Activated B cell treated with CpG ODN at 0.5 μM for 24 hours (primary cell): ENCODE results near the gene RAB7B. TPM values are rescaled to one million over a fixed set of nuclear protein-coding genes. Genes with fewer than 3 reads are reported as not detected.

ENCODE experiments used
- ATAC-seq: fragments of 200-7000 bp; cut with Tn5 transposase; one replicate; pipeline ENCODE4 v1.10.0; 2021; ENCODE audit warnings: low read depth, mild to moderate bottlenecking, moderate library complexity
- CTCF ChIA-PET: fragments of 350-600 bp; sonication (Branson Sonifier 250); formaldehyde crosslinking; loops from one replicate; lab custom pipeline; 2021; ENCODE audit warnings: antibody characterized with exemption; lab: Charles Lee
- POLR2A ChIA-PET: fragments of 350-600 bp; sonication (Branson Sonifier 250); formaldehyde crosslinking; loops from one replicate; lab custom pipeline; 2021; ENCODE audit warnings: antibody characterized with exemption; lab: Charles Lee
- DNase-seq: peaks from one replicate; pipeline ENCODE4 v3.0.0; 2022
- H3K27ac Mint-ChIP-seq: one replicate; pipeline ENCODE4 v1.8.0; 2020; ENCODE audit warnings: mixed read lengths
- H3K27me3 Mint-ChIP-seq: one replicate; pipeline ENCODE4 v1.8.0; 2021; ENCODE audit warnings: mixed read lengths
- H3K36me3 Mint-ChIP-seq: one replicate; pipeline ENCODE4 v1.8.0; 2021; ENCODE audit warnings: low read depth, mixed read lengths
- H3K4me1 Mint-ChIP-seq: one replicate; pipeline ENCODE4 v1.8.0; 2021; ENCODE audit warnings: mixed read lengths
- H3K4me3 Mint-ChIP-seq: one replicate; pipeline ENCODE4 v1.8.0; 2020; ENCODE audit warnings: mild to moderate bottlenecking, mixed read lengths
- H3K9me3 Mint-ChIP-seq: one replicate; pipeline ENCODE4 v1.8.0; 2020; ENCODE audit warnings: mixed read lengths
- intact Hi-C: fragments of 100-400 bp; cut with micrococcal nuclease; formaldehyde crosslinking; loops from one replicate; pipeline ENCODE4 v1.15.1; 2024
- total RNA-seq: library from RNA; stranded (reverse); gene quantifications from 2 replicates; pipeline ENCODE4 v1.2.3, GENCODE V29; 2022
- TF ChIP-seq, protein P1 (sequence below): fragments of 200-600 bp; IDR thresholded peaks from one replicate; pipeline ENCODE4 v1.8.0; 2022; ENCODE audit warnings: antibody characterized with exemption, mild to moderate bottlenecking

The RAB7B gene
- total RNA-seq, 1 donor from 2014 or later: not detected

DNA sequence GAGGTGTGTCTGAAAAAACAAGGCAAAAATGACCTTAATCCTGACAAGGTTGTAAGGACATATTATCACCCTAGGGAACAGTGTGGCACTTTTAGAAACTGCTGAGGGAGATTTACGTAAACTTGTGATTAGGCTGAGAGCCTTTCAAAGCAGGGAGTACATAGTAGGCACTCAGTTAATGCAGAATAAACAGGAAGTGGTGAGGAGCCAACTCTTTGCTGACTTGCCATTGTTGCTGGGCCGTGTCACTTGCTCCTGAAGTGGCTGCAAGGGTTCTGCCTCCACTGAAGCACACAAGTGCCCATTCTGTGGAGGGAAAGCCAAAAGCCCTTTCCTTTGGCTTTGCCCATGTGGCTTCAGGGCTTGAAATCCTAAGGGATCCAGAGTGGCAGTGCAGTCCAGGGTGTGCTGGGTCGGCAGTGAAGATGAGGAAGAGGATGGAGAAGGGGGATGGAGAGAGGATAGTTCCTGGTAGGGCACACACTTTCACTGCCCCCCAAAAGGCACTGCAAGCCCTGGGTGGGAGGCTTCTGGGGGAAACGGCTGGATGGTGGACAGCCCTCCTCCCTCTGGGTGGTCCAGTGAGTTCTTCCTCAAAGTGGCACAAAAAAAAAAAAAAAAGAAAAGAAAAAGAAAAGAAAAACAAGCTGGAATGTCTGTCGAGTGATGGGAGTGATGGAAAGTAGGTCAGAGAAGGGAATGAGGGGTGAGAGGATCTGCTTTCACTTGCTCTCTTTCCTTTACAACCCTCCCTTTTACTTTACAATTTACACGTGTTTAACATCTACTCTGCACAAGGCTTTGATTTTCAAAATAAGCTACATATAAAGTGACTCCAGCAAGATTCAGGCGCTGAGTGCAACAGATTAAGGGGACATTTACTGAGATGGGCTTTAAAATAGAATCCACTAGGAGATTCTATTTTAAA is 36.1 kb upstream of the RAB7B start:
- Mint-ChIP-seq H3K9me3 (no peaks in the 10 kb centered on the region), H3K36me3 (peaks cover 38% of the 10 kb centered on the region), H3K27me3 (no peaks in the 10 kb centered on the region), H3K4me3 (peak overlapping the region; percentile 55), H3K27ac (peak overlapping the region; percentile 86), H3K4me1 (peaks cover 91% of the 10 kb centered on the region)
- DNase-seq (no peak), ATAC-seq (no peak)
- ChIA-PET CTCF (interaction anchor here (1.8 to 1.9 kb wide), 2 partner anchors 8 to 247 kb away, joined by 4 to 7 read pairs; no protein-coding TSS in a partner anchor), POLR2A (interaction anchor here (0.6 to 6.9 kb wide), 10 partner anchors 9 to 651 kb away, joined by 3 to 101 read pairs (median 4); no protein-coding TSS in a partner anchor)
- intact Hi-C loops: loop anchor here (1.0 kb wide), 1 partner anchor 9 kb away; no protein-coding TSS in a partner anchor
- TF ChIP-seq, protein P1, sequence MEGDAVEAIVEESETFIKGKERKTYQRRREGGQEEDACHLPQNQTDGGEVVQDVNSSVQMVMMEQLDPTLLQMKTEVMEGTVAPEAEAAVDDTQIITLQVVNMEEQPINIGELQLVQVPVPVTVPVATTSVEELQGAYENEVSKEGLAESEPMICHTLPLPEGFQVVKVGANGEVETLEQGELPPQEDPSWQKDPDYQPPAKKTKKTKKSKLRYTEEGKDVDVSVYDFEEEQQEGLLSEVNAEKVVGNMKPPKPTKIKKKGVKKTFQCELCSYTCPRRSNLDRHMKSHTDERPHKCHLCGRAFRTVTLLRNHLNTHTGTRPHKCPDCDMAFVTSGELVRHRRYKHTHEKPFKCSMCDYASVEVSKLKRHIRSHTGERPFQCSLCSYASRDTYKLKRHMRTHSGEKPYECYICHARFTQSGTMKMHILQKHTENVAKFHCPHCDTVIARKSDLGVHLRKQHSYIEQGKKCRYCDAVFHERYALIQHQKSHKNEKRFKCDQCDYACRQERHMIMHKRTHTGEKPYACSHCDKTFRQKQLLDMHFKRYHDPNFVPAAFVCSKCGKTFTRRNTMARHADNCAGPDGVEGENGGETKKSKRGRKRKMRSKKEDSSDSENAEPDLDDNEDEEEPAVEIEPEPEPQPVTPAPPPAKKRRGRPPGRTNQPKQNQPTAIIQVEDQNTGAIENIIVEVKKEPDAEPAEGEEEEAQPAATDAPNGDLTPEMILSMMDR: no peak

DNA sequence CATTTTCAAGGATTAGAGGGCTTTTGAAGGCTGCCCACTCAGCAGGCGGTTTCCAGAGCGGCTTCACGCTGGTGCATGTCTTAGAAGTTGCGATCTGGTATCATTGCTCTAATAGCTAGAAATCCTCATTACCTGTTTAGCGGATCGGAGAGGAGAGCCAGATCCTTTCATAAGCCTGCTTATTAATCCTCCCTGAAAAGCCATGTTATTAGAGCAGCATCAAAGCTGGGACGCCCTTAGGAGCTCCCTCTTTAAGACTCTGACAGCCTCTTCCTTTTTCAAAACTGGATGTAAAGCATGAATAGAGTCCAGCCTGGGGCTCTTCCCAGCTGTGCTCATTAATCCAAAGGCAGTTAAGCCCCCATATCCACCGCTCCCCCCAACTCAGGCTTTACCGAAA is 34.4 kb upstream of the RAB7B start:
- peaks cover 96% of the 10 kb centered on the region for H3K4me1 Mint-ChIP-seq
- no peak for DNase-seq
- CTCF ChIA-PET: interaction anchor here (1.0 to 1.8 kb wide), 5 partner anchors 13 to 246 kb away, joined by 3 to 9 read pairs (median 4); no protein-coding TSS in a partner anchor
- no peak for ATAC-seq
- intact Hi-C loops: loop anchor here (1.0 kb wide), 1 partner anchor 13 kb away; no protein-coding TSS in a partner anchor
- TF ChIP-seq, protein P1: no peak
- no peaks in the 10 kb centered on the region for H3K9me3 Mint-ChIP-seq
- peak overlapping the region; percentile 90 for H3K27ac Mint-ChIP-seq
- H3K4me3 Mint-ChIP-seq: peak overlapping the region; percentile 92
- POLR2A ChIA-PET: interaction anchor here (0.8 to 6.9 kb wide), 11 partner anchors 9 to 884 kb away, joined by 3 to 101 read pairs (median 5); partner anchors contain the start of genes FCMR and RAB29
- H3K27me3 Mint-ChIP-seq: no peaks in the 10 kb centered on the region
- peaks cover 33% of the 10 kb centered on the region for H3K36me3 Mint-ChIP-seq

DNA sequence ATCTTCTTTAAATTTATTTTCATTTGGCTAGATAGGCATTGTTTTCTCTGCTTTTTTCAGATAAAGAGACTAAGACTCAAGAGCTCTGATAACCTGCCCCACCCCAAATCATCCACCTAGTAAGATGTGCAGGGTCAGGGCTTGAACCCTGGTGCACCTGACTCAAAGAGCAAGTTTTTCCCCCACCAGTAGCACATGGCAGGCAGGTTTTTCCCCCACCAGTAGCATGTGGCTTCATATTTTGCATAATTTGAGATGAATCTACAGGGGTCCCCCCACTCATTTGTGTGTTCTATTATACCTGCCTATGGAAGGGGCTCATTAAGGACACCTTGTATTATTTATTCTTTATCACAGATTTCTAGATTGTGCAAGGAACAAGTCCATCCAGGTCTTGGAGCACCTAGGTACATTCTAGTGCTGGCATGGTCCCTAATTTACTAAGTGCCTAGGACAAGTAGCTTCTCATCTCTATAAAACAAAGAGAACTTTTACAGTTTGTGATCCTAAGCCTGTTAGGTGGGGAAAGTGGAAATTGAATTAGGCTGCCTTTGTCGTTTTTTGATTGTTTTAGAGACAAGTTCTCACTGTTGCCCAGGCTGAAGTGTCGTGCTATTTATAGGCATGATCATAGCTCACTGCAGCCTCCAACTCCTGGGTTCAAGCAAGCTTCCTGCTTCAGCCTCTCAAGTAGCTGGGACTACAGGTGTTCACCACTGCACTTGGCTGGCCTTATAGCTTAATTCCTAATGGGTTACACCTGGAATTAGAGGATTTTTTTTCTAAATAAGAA is 33.7 kb upstream of the RAB7B start:
- DNase-seq (no peak), ATAC-seq (peak; percentile 53)
- peaks cover 96% of the 10 kb centered on the region for H3K4me1 Mint-ChIP-seq
- no peaks in the 10 kb centered on the region for H3K27me3 Mint-ChIP-seq
- peaks cover 34% of the 10 kb centered on the region for H3K36me3 Mint-ChIP-seq
- peak overlapping the region; percentile 92 for H3K4me3 Mint-ChIP-seq
- TF ChIP-seq, protein P1: no peak
- H3K9me3 Mint-ChIP-seq: no peaks in the 10 kb centered on the region
- CTCF ChIA-PET: interaction anchor here (1.0 to 1.8 kb wide), 6 partner anchors 11 to 245 kb away, joined by 3 to 9 read pairs (median 4); no protein-coding TSS in a partner anchor
- H3K27ac Mint-ChIP-seq: peak overlapping the region; percentile 90
- POLR2A ChIA-PET: interaction anchor here (0.6 to 6.9 kb wide), 14 partner anchors 10 to 885 kb away, joined by 3 to 101 read pairs (median 6); partner anchors contain the start of genes FCMR and RAB29
- intact Hi-C loops: loop anchor here (1.0 kb wide), 1 partner anchor 13 kb away; no protein-coding TSS in a partner anchor

DNA sequence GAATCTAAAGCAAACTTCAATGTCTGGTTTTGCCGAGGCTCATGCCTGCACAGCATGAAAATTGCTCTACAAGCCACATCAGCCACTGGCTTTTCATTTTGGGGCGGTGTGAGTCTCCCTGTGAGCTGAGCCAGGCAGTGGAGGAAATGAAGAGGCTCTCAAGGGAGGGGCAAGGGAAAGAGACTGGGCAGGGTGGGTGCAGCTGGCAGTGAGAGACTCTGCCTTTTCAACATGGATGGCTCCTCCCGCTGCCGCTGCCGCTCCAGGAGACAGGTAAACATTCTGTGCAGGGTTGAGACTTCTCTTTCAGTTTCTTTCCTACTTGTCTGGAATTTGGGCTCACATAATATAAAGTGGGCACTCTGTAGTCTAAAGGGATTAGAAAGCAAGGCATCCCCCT is 31.8 kb upstream of the RAB7B start:
- peaks cover 92% of the 10 kb centered on the region for H3K4me1 Mint-ChIP-seq
- peaks cover 22% of the 10 kb centered on the region for H3K36me3 Mint-ChIP-seq
- CTCF ChIA-PET: interaction anchor here (0.7 to 8.3 kb wide), 8 partner anchors 9 to 116 kb away, joined by 3 to 342 read pairs (median 4); no protein-coding TSS in a partner anchor
- H3K27me3 Mint-ChIP-seq: no peaks in the 10 kb centered on the region
- POLR2A ChIA-PET: interaction anchor here (0.6 to 6.9 kb wide), 12 partner anchors 8 to 71 kb away, joined by 3 to 101 read pairs (median 6); no protein-coding TSS in a partner anchor
- H3K9me3 Mint-ChIP-seq: no peaks in the 10 kb centered on the region
- DNase-seq: no peak
- intact Hi-C loops: loop anchor here (1.0 kb wide), 1 partner anchor 31 kb away; no protein-coding TSS in a partner anchor
- peak overlapping the region; percentile 92 for H3K4me3 Mint-ChIP-seq
- ATAC-seq: peak; percentile 68
- TF ChIP-seq, protein P1: no peak
- peak overlapping the region; percentile 90 for H3K27ac Mint-ChIP-seq
